Astrocyte of the cerebellum (primary cell): ENCODE data around the gene ATP4A.

Experiments used
- DNase-seq: peaks from one replicate; pipeline ENCODE4 v3.0.0-alpha.2; 2011; ENCODE audit warnings: low read depth
- H3K4me3 ChIP-seq: 2 replicates; pipeline ENCODE4 v1.5.1; 2011; ENCODE audit warnings: mild to moderate bottlenecking, low read depth, low read length, moderate library complexity
- CTCF ChIP-seq: IDR thresholded peaks from 2 replicates; pipeline ENCODE4 v1.5.1; 2012; ENCODE audit warnings: low read length, low read depth, moderate library complexity, mild to moderate bottlenecking; ENCODE audit errors: missing control alignments
- in situ Hi-C: cut with HindIII; loops from 2 replicates; pipeline ENCODE4 v1.10.0; 2017; ENCODE audit warnings: low sequenced_read_pairs

ATP4A gene

GRCh38 chr19:35556025-35556590, 7.3 kb downstream of the ATP4A start:
- in situ Hi-C loops = no loop called here
- no peak for DNase-seq
- TF ChIP-seq CTCF = no peak
- no peak overlapping the region for H3K4me3 ChIP-seq

GRCh38 chr19:35555301-35556005, 8.0 kb downstream of the ATP4A start:
- no peak overlapping the region for H3K4me3 ChIP-seq
- DNase-seq = no peak
- in situ Hi-C loops = no loop called here
- peak; percentile 19 for TF ChIP-seq CTCF

DNA sequence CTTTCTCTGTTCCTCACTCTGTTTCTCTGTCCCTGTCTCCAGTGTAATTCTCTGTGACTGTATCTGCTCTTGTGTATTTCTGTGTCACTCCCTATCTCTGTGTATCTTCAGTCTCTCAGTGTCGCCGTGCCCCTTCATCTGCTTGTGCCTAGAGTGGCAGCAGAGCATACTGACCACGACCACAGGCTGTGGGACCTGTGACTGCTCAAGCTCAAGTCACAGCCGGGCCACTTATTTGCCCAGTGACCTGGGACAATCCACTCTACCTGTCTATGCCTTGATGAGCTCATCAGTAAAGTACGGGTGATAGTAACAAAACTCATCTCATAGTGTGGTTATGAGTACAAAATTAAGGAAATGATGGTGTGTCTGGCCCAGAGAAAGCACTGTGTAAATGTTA, 9.4 kb downstream of the ATP4A start:
- no peak for DNase-seq
- in situ Hi-C loops = no loop called here
- TF ChIP-seq CTCF = no peak
- no peak overlapping the region for H3K4me3 ChIP-seq

DNA sequence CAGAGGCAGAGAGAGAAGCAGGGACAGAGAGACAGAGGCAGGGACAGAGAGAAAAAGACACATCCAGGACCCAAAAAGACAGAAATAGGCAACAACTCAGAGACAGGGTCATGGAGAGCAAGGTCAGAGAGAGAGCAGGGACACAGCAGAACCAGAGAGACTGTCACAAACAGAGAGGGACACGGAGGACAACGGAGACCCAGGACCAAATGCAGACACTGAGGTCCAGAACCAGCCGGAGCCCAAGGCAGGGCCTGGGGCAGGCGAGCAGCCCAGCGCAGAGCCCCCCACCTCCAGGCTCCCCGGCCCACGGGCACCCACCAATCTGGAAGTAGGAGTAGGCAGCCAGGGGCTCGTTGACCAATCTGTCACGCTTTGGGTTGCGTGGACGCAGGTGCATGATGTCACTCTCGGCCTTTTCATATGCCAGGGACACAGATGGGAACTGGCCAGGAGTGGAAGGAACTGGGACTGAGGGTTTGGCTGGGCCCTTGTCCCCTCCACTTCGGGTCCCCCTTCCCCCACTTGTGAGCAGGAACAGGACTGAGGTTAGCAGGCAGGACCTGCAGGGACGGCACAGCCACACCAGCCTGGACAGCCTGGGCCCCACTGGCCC, 10.0 kb downstream of the ATP4A start:
- no peak overlapping the region for H3K4me3 ChIP-seq
- no peak for DNase-seq
- in situ Hi-C loops = no loop called here
- no peak for TF ChIP-seq CTCF

DNA sequence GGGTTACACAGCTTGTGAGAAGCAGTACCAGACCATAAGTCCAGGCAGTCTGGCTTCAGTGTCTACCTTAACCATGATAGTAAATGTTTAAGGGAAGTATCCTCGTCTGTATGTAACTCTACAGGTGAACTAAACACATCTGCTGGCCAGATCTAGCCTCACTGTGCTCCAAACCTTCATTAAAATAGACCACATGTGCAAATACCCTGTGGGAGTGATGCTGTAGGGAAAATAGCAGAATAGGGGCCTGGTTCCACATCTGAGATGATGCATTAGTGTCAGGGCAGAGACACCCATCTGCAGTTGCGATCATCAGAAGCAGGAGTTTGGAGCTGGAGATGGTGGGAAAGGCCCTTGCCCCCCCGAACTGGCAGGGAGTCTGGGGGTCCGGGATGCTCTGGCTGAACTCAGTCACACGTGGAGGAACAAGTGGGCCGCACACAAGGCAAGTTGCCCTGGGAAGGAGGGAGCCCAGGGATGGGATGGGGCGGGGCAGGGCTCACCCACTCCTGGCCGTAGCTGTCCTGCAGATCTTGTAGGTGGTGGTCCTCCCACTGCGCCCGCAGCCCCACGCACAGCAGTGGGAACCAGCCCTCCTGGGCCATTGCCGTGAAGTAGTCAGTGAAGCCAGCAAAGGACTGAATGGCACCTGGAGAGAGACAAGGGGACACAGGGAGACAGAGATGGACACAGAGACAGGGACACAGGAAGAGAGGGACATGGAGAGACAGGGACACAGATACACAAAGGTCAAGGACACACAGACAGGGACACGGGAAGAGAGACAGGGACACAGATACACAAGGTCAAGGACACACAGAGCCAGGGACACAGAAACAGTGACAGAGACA, 10.7 kb downstream of the ATP4A start:
- TF ChIP-seq CTCF = no peak
- DNase-seq = no peak
- in situ Hi-C loops = no loop called here
- no peak overlapping the region for H3K4me3 ChIP-seq

GRCh38 chr19:35551091-35551810, 12.2 kb downstream of the ATP4A start:
- H3K4me3 ChIP-seq = no peak overlapping the region
- DNase-seq = no peak
- no peak for TF ChIP-seq CTCF
- in situ Hi-C loops = no loop called here
